RWPE1 (cell line): ENCODE results near the gene ARFGEF3.

ENCODE experiments used
- CTCF ChIA-PET: fragments of 350-600 bp; sonication (Branson Sonifier 250); formaldehyde crosslinking; extraction: SDS; loops from one replicate; lab custom pipeline; 2021; lab: Yijun Ruan, JAX
- POLR2A ChIA-PET: fragments of 400-600 bp; formaldehyde crosslinking; extraction: SDS; loops from one replicate; lab custom pipeline; 2020; ENCODE audit warnings: antibody characterized with exemption; ENCODE audit not compliant: low non-redundant PET; lab: Yijun Ruan, JAX
- DNase-seq: peaks from one replicate; pipeline ENCODE4 v3.0.0; 2012; ENCODE audit warnings: low spot score
- H3K27ac ChIP-seq: fragments of 450-650 bp; 2 replicates; pipeline ENCODE4 v1.5.1; 2017
- TF ChIP-seq, protein P1 (sequence below): fragments of 450-650 bp; conservative IDR thresholded peaks from 2 replicates; pipeline ENCODE4 v1.5.1; 2017; ENCODE audit warnings: low read depth, mild to moderate bottlenecking

The ARFGEF3 gene

GRCh38 chr6:138377042-138377441, 215.3 kb downstream of the ARFGEF3 start:
- no peak overlapping the region for H3K27ac ChIP-seq
- TF ChIP-seq, protein P1, sequence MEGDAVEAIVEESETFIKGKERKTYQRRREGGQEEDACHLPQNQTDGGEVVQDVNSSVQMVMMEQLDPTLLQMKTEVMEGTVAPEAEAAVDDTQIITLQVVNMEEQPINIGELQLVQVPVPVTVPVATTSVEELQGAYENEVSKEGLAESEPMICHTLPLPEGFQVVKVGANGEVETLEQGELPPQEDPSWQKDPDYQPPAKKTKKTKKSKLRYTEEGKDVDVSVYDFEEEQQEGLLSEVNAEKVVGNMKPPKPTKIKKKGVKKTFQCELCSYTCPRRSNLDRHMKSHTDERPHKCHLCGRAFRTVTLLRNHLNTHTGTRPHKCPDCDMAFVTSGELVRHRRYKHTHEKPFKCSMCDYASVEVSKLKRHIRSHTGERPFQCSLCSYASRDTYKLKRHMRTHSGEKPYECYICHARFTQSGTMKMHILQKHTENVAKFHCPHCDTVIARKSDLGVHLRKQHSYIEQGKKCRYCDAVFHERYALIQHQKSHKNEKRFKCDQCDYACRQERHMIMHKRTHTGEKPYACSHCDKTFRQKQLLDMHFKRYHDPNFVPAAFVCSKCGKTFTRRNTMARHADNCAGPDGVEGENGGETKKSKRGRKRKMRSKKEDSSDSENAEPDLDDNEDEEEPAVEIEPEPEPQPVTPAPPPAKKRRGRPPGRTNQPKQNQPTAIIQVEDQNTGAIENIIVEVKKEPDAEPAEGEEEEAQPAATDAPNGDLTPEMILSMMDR = no peak
- no peak for DNase-seq
- ChIA-PET CTCF (interaction anchor here (0.7 kb wide), 1 partner anchor 222 kb away, joined by 4 read pairs; no protein-coding TSS in a partner anchor), POLR2A (no interaction called here)

DNA sequence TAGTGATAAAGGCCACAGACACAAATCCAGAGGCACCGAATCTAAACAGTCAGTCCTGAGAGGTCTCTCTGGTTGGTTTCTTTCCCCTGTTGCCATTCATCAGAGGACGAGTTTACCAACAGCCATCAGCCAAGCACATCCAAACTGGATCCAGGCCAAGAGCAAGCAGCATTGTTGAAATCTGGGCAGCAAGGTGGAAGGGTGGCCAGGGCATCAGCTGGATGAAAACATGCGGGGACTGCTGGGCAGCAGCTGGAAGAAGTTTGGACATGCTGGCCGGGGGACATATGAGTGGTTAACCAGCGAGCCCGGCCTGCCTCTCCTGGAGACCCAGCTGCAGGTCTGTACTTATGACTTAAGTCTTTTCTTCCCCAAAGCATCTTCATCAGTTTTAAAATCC, 216.1 kb downstream of the ARFGEF3 start, which contains the start of gene SMIM28:
Gene SMIM28, plus strand, starts transcription at position 62 of the 400 bp plus-strand sequence. Its CDS starts 168 bp downstream, at position 230.
- CTCF ChIA-PET = interaction anchor here (0.7 kb wide), 1 partner anchor 670 kb away, joined by 5 read pairs; no protein-coding TSS in a partner anchor
- no peak within 1 kb of the TSS for H3K27ac ChIP-seq
- POLR2A ChIA-PET = no interaction called here
- TF ChIP-seq, protein P1 = no peak
- no peak for DNase-seq

- TF ChIP-seq, protein P1 = no peak
- no peak overlapping the region for H3K27ac ChIP-seq
- POLR2A ChIA-PET = no interaction called here
- CTCF ChIA-PET = no interaction called here
- DNase-seq = no peak
Observed at GRCh38 chr6:138378463-138378862, 216.7 kb downstream of the ARFGEF3 start.

- H3K27ac ChIP-seq = no peak overlapping the region
- POLR2A ChIA-PET = no interaction called here
- CTCF ChIA-PET = interaction anchor here (0.6 to 0.7 kb wide), 2 partner anchors 22 to 60 kb away, joined by 3 read pairs; no protein-coding TSS in a partner anchor
- TF ChIP-seq, protein P1 = no peak
- no peak for DNase-seq
Observed at GRCh38 chr6:138382498-138383265, 220.9 kb downstream of the ARFGEF3 start.

DNA sequence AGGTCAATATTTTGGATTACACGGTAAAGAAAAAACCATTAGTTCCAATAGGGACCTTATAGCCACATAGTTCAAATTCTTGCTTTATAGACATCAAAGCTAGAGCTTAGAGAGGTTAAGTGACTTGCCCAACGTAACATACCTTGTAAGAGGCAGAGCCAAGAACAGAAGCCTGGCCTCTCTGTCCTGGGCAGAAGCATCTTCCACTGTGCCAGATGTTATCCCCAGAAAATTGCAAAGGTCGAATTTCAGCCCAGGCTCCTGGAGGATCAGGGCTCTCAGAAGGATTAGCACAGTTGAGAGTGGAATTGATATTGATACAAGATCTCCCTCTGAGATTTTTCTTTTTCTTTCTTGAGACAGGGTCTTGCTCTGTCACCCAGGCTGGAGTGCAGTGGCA, 222.0 kb downstream of the ARFGEF3 start:
- TF ChIP-seq, protein P1 = no peak
- no peak for DNase-seq
- ChIA-PET CTCF (interaction anchor here (0.6 kb wide), 1 partner anchor 933 kb away, joined by 3 read pairs; no protein-coding TSS in a partner anchor), POLR2A (no interaction called here)
- no peak overlapping the region for H3K27ac ChIP-seq

GRCh38 chr6:138386897-138387296, 225.2 kb downstream of the ARFGEF3 start:
- DNase-seq = no peak
- no peak overlapping the region for H3K27ac ChIP-seq
- TF ChIP-seq, protein P1 = no peak
- CTCF ChIA-PET = no interaction called here
- POLR2A ChIA-PET = no interaction called here
